Fibroblast of lung (primary cell): ENCODE measurements around the gene LNX2. TPM values are rescaled to one million over a fixed set of nuclear protein-coding genes. Genes with fewer than 3 reads are reported as not detected.

ENCODE experiments used
- DNase-seq, 2 donors: peaks; one replicate each; pipeline versions ENCODE4 v3.0.0 to v3.0.0-alpha.2; 2010; ENCODE audit warnings: low read depth in 2 of 2
- H2AFZ ChIP-seq: 2 replicates; pipeline ENCODE4 v1.5.1; 2012; ENCODE audit warnings: low read length, control low read depth, inconsistent platforms
- H3K27ac ChIP-seq: 2 replicates; pipeline ENCODE4 v1.5.1; 2011; ENCODE audit warnings: low read length, control low read depth; ENCODE audit not compliant: insufficient read depth
- H3K27me3 ChIP-seq: 2 replicates; pipeline ENCODE4 v1.5.1; 2011; ENCODE audit warnings: mild to moderate bottlenecking, low read length; ENCODE audit not compliant: control insufficient read depth, insufficient read depth
- H3K36me3 ChIP-seq: 2 replicates; pipeline ENCODE4 v1.5.1; 2011; ENCODE audit warnings: low read length; ENCODE audit not compliant: control insufficient read depth, insufficient read depth
- H3K4me1 ChIP-seq: 2 replicates; pipeline ENCODE4 v1.5.1; 2011; ENCODE audit warnings: low read length; ENCODE audit not compliant: control insufficient read depth, insufficient read depth; ENCODE audit errors: extremely low read depth
- H3K4me2 ChIP-seq: 2 replicates; pipeline ENCODE4 v1.5.1; 2011; ENCODE audit warnings: low read length, control low read depth; ENCODE audit not compliant: insufficient read depth; ENCODE audit errors: extremely low read depth
- H3K4me3 ChIP-seq, 4 experiments: fragments of 200-600 bp in 1 of 4; sonication (generic) in 1 of 4; replicated peaks in 1 of 4; 2 replicates each; pipeline ENCODE4 v1.5.1; 2011 to 2016; ENCODE audit warnings: low read length in 4 of 4, low read depth in 3 of 4, mild to moderate bottlenecking in 3 of 4, control low read depth in 2 of 4, inconsistent platforms in 1 of 4, mixed read lengths in 1 of 4; ENCODE audit not compliant: insufficient read depth in 1 of 4; ENCODE audit errors: control extremely low read depth in 1 of 4
- H3K79me2 ChIP-seq: 2 replicates; pipeline ENCODE4 v1.5.1; 2012; ENCODE audit warnings: mild to moderate bottlenecking, low read length, inconsistent platforms; ENCODE audit not compliant: control insufficient read depth, insufficient read depth
- H3K9ac ChIP-seq: 2 replicates; pipeline ENCODE4 v1.5.1; 2011; ENCODE audit warnings: mild to moderate bottlenecking, low read length, control low read depth; ENCODE audit not compliant: insufficient read depth
- H3K9me3 ChIP-seq: 2 replicates; pipeline ENCODE4 v1.5.1; 2012; ENCODE audit warnings: low read depth, low read length; ENCODE audit not compliant: control insufficient read depth, insufficient read depth
- H4K20me1 ChIP-seq: 2 replicates; pipeline ENCODE4 v1.5.1; 2011; ENCODE audit warnings: low read length; ENCODE audit not compliant: control insufficient read depth, insufficient read depth; ENCODE audit errors: extremely low read depth
- CTCF ChIP-seq, 2 donors: IDR thresholded peaks in 1 of 2; conservative IDR thresholded peaks in 1 of 2; 1 replicate in 1 of 2; 2 replicates in 1 of 2; pipeline ENCODE4 v1.5.1; 2011 to 2012; ENCODE audit warnings: low read length in 2 of 2, control low read depth in 1 of 2, inconsistent platforms in 1 of 2, low read depth in 1 of 2, mild to moderate bottlenecking in 1 of 2
- EZH2 ChIP-seq: IDR thresholded peaks from 2 replicates; pipeline ENCODE4 v1.5.1; 2012; ENCODE audit warnings: low read length, control low read depth, mild to moderate bottlenecking; ENCODE audit errors: missing control alignments
- polyA plus RNA-seq, 2 donors: library from polyadenylated mRNA; depleted of rRNA in 1 of 2; stranded (reverse) in 1 of 2; unstranded in 1 of 2; fragments of >200 nt; gene quantifications; 2 replicates each; pipeline ENCODE4 v1.2.1, GENCODE V29; 2011 to 2012; ENCODE audit warnings: missing spikeins in 1 of 2
- total RNA-seq: library from RNA; depleted of rRNA; stranded (reverse); fragments of >200 nt; gene quantifications from 2 replicates; pipeline ENCODE4 v1.2.1, GENCODE V29; 2014

LNX2 gene
- total and polyA plus RNA-seq, 2 donors (not counting 1 experiment from before 2014, with no cell fraction given), result 6.0 to 7.6 TPM

GRCh38 chr13:27528908-27529307 is 91.4 kb downstream of the LNX2 start:
- H3K9me3 ChIP-seq, result no peaks in the 10 kb centered on the region
- H3K27ac ChIP-seq, result no peak overlapping the region
- no peak overlapping the region for H2AFZ ChIP-seq
- H3K4me3 ChIP-seq, result no peak overlapping the region
- DNase-seq, result no peak
- TF ChIP-seq CTCF (conservative IDR thresholded peaks at IDR 0.05 in 1 of 2, IDR thresholded peaks at IDR 0.05 in 1 of 2; ENCODE audit: low read depth in 1 of 2, low read length in 2 of 2) (no peak), EZH2 (no peak)
- H3K79me2 ChIP-seq, result no peaks in the 10 kb centered on the region
- peaks cover 2% of the 10 kb centered on the region for H3K4me1 ChIP-seq
- H4K20me1 ChIP-seq, result no peaks in the 10 kb centered on the region
- H3K9ac ChIP-seq, result no peak overlapping the region
- H3K4me2 ChIP-seq, result no peak overlapping the region
- H3K27me3 ChIP-seq, result no peaks in the 10 kb centered on the region
- H3K36me3 ChIP-seq, result no peaks in the 10 kb centered on the region

- Histone ChIP-seq H4K20me1 (no peaks in the 10 kb centered on the region), H3K79me2 (no peaks in the 10 kb centered on the region), H3K9ac (no peak overlapping the region), H3K4me2 (no peak overlapping the region), H2AFZ (no peak overlapping the region), H3K27me3 (no peaks in the 10 kb centered on the region), H3K9me3 (no peaks in the 10 kb centered on the region), H3K36me3 (no peaks in the 10 kb centered on the region), H3K4me3 (no peak overlapping the region), H3K4me1 (no peaks in the 10 kb centered on the region), H3K27ac (no peak overlapping the region)
- TF ChIP-seq CTCF (conservative IDR thresholded peaks at IDR 0.05 in 1 of 2, IDR thresholded peaks at IDR 0.05 in 1 of 2; ENCODE audit: low read depth in 1 of 2, low read length in 2 of 2) (no peak), EZH2 (no peak)
- DNase-seq, result no peak
Observed at GRCh38 chr13:27526516-27526915, 93.8 kb downstream of the LNX2 start.

- no peak overlapping the region for H3K27ac ChIP-seq
- H4K20me1 ChIP-seq, result no peaks in the 10 kb centered on the region
- DNase-seq, result no peak
- H3K4me3 ChIP-seq, result no peak overlapping the region
- no peak overlapping the region for H3K9ac ChIP-seq
- no peaks in the 10 kb centered on the region for H3K36me3 ChIP-seq
- H3K4me1 ChIP-seq, result no peaks in the 10 kb centered on the region
- no peaks in the 10 kb centered on the region for H3K9me3 ChIP-seq
- no peak overlapping the region for H2AFZ ChIP-seq
- no peaks in the 10 kb centered on the region for H3K27me3 ChIP-seq
- H3K79me2 ChIP-seq, result no peaks in the 10 kb centered on the region
- H3K4me2 ChIP-seq, result no peak overlapping the region
- TF ChIP-seq CTCF (conservative IDR thresholded peaks at IDR 0.05 in 1 of 2, IDR thresholded peaks at IDR 0.05 in 1 of 2; ENCODE audit: low read depth in 1 of 2, low read length in 2 of 2) (no peak), EZH2 (no peak)
Observed at GRCh38 chr13:27524981-27525975, 95.1 kb downstream of the LNX2 start.
